Right atrium auricular region (tissue), 2 donors: ENCODE results near the gene P2RY6. TPM values are rescaled to one million over a fixed set of nuclear protein-coding genes. Genes with fewer than 3 reads are reported as not detected.

Source experiments
- DNase-seq: peaks from one replicate; pipeline ENCODE4 v3.0.0-alpha.2; 2019; ENCODE audit warnings: low spot score
- H3K27ac ChIP-seq, 2 donors: fragments of 200-600 bp; sonication (generic); 1 replicate in 1 of 2; 2 replicates in 1 of 2; pipeline ENCODE4 v1.5.1; 2016 to 2019
- H3K27me3 ChIP-seq, 2 donors: fragments of 200-600 bp; sonication (generic); one replicate each; pipeline versions ENCODE4 v1.5.1 to v1.6.0; 2017 to 2019
- H3K36me3 ChIP-seq: fragments of 200-600 bp; sonication (generic); one replicate; pipeline ENCODE4 v1.5.1; 2016
- H3K4me1 ChIP-seq, 2 donors: fragments of 200-600 bp; sonication (generic); one replicate each; pipeline versions ENCODE4 v1.5.1 to v1.6.0; 2017 to 2019
- H3K4me3 ChIP-seq, 2 donors: fragments of 200-600 bp; sonication (generic); 1 replicate in 1 of 2; 2 replicates in 1 of 2; pipeline ENCODE4 v1.5.1; 2017 to 2019; ENCODE audit warnings: mild to moderate bottlenecking in 1 of 2, moderate library complexity in 1 of 2
- H3K9me3 ChIP-seq, 2 donors: fragments of 200-600 bp; sonication (generic); one replicate each; pipeline ENCODE4 v1.5.1; 2019
- CTCF ChIP-seq, 2 donors: fragments of 200-600 bp; sonication (generic); IDR thresholded peaks; one replicate each; pipeline ENCODE4 v1.5.1; 2019; ENCODE audit warnings: antibody characterized with exemption in 2 of 2
- total RNA-seq, 2 donors: library from RNA; depleted of rRNA; stranded (reverse); fragments of >200 nt; gene quantifications; one replicate each; pipeline ENCODE4 v1.1.0, GENCODE V29; 2016

The P2RY6 gene
- total RNA-seq, 2 donors from 2014 or later: 0.19 to 1.9 TPM

- Histone ChIP-seq H3K36me3 (no peaks in the 10 kb centered on the region), H3K9me3 (no peaks in the 10 kb centered on the region), H3K4me1 (peaks cover 0 to 28% of the 10 kb centered on the region in 2 donors), H3K27ac (no peak overlapping the region), H3K27me3 (no peaks in the 10 kb centered on the region), H3K4me3 (no peak overlapping the region)
- TF ChIP-seq CTCF (IDR thresholded peaks at IDR 0.05): no peak
- DNase-seq: no peak
Observed at GRCh38 chr11:73290536-73290935, 18.4 kb downstream of the P2RY6 start.

GRCh38 chr11:73291196-73291595, 19.1 kb downstream of the P2RY6 start:
- H3K36me3 ChIP-seq: no peaks in the 10 kb centered on the region
- no peaks in the 10 kb centered on the region for H3K9me3 ChIP-seq
- no peak overlapping the region for H3K27ac ChIP-seq
- no peak for DNase-seq
- no peak for TF ChIP-seq CTCF (IDR thresholded peaks at IDR 0.05)
- H3K27me3 ChIP-seq: no peaks in the 10 kb centered on the region
- H3K4me3 ChIP-seq: no peak overlapping the region
- peaks cover 0 to 28% of the 10 kb centered on the region in 2 donors for H3K4me1 ChIP-seq

- Histone ChIP-seq H3K36me3 (no peaks in the 10 kb centered on the region), H3K27ac (no peak overlapping the region), H3K4me3 (no peak overlapping the region), H3K27me3 (no peaks in the 10 kb centered on the region), H3K4me1 (peaks cover 0 to 28% of the 10 kb centered on the region in 2 donors), H3K9me3 (no peaks in the 10 kb centered on the region)
- DNase-seq: no peak
- no peak for TF ChIP-seq CTCF (IDR thresholded peaks at IDR 0.05)
Observed at GRCh38 chr11:73291781-73292524, 19.8 kb downstream of the P2RY6 start.

GRCh38 chr11:73292525-73292894, 20.4 kb downstream of the P2RY6 start:
- Histone ChIP-seq H3K27ac (no peak overlapping the region), H3K9me3 (no peaks in the 10 kb centered on the region), H3K4me1 (peaks cover 0 to 24% of the 10 kb centered on the region in 2 donors), H3K36me3 (no peaks in the 10 kb centered on the region), H3K4me3 (no peak overlapping the region), H3K27me3 (no peaks in the 10 kb centered on the region)
- TF ChIP-seq CTCF (IDR thresholded peaks at IDR 0.05): no peak
- no peak for DNase-seq

- Histone ChIP-seq H3K4me3 (no peak overlapping the region), H3K27ac (no peak overlapping the region), H3K4me1 (peaks cover 0 to 15% of the 10 kb centered on the region in 2 donors), H3K27me3 (no peaks in the 10 kb centered on the region), H3K9me3 (no peaks in the 10 kb centered on the region), H3K36me3 (no peaks in the 10 kb centered on the region)
- no peak for DNase-seq
- no peak for TF ChIP-seq CTCF (IDR thresholded peaks at IDR 0.05)
Observed at GRCh38 chr11:73293356-73293936, 21.3 kb downstream of the P2RY6 start.
